SJSA1 (cell line): Measurements from ENCODE around the gene HEXIM2. TPM values are rescaled to one million over a fixed set of nuclear protein-coding genes. Genes with fewer than 3 reads are reported as not detected.
A peak's percentile ranks its signal among the peaks of the same experiment; 100 is the strongest.

Experiments
- DNase-seq, 2 experiments: peaks; one replicate each; pipeline ENCODE4 v3.0.0-alpha.2; 2015 to 2020; ENCODE audit warnings: low spot score in 2 of 2, low read depth in 1 of 2
- H3K27ac ChIP-seq: fragments of 250-450 bp; sonication (Bioruptor Pico); 2 replicates; pipeline ENCODE4 v1.5.1; 2020; ENCODE audit warnings: mild to moderate bottlenecking, moderate library complexity
- H3K27me3 ChIP-seq: fragments of 250-450 bp; sonication (Bioruptor Pico); replicated peaks from 2 replicates; pipeline ENCODE4 v1.5.1; 2020; ENCODE audit warnings: mild to moderate bottlenecking, moderate library complexity
- H3K36me3 ChIP-seq: fragments of 250-450 bp; sonication (Bioruptor Pico); 2 replicates; pipeline ENCODE4 v1.5.1; 2020; ENCODE audit warnings: mild to moderate bottlenecking
- H3K4me1 ChIP-seq: fragments of 250-450 bp; sonication (Bioruptor Pico); replicated peaks from 2 replicates; pipeline ENCODE4 v1.6.1; 2021; ENCODE audit warnings: mild to moderate bottlenecking
- H3K4me3 ChIP-seq: fragments of 250-450 bp; sonication (Bioruptor Pico); 2 replicates; pipeline ENCODE4 v1.5.1; 2020; ENCODE audit warnings: mild to moderate bottlenecking
- H3K9me3 ChIP-seq: fragments of 250-450 bp; sonication (Bioruptor Pico); replicated peaks from 2 replicates; pipeline ENCODE4 v1.5.1; 2020; ENCODE audit warnings: mild to moderate bottlenecking
- total RNA-seq: library from RNA; depleted of rRNA; stranded (reverse); fragments of >200 nt; shearing (Covaris generic); gene quantifications from 2 replicates; pipeline ENCODE4 v1.2.3, GENCODE V29; 2014; rRNA removed

Gene HEXIM2, protein sequence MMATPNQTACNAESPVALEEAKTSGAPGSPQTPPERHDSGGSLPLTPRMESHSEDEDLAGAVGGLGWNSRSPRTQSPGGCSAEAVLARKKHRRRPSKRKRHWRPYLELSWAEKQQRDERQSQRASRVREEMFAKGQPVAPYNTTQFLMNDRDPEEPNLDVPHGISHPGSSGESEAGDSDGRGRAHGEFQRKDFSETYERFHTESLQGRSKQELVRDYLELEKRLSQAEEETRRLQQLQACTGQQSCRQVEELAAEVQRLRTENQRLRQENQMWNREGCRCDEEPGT
- 8.0 and 10.0 TPM in 2 replicates for total RNA-seq

DNA sequence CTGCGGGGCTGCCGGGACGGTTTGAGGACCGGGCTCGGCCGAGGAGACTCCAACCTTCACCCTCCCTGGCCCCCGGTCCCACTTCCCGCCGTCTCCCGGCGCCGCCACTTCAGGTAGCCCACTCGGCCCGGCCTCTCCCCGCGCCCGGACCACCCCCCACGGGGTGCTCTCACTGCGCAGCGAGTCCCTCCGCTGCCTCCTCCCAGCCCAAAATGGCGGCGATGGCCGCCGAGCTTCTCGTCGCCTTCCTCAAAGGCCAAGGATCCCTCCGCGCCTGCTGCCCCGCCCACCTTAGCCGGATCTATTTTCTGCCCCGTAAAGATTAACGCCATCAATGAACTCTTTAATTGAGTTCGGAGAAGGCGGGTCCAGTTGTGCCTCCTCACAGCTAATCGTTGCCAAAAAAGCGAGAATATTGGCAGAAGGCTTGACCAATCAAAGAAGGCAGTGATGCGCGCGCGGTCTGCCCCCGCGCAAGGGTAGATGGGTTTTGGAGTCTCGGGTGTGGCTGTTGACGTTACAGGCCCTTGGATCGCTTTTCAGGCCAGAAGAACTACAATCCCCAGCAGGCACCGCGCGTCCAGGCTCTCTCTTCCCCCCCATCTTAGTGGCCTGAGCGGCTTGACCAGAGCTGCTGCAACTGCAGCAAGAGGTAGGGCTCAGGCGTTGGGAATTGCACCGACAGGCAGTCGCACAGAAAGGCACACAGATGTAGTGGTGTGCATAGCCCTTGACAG is at the start of gene HEXIM2:
Gene HEXIM2, plus strand, starts transcription at position 588 of the 737 bp plus-strand sequence. CDS start 919 bp downstream, outside the sequence.
- Histone ChIP-seq H3K4me1 (peaks cover 35% of the 10 kb centered on the region), H3K36me3 (peaks cover 20% of the 10 kb centered on the region), H3K4me3 (peak within 1 kb of the TSS; percentile 88), H3K9me3 (no peaks in the 10 kb centered on the region), H3K27me3 (no peaks in the 10 kb centered on the region), H3K27ac (peak within 1 kb of the TSS; percentile 98)
- peak; percentile 99 to 100 for DNase-seq

DNA sequence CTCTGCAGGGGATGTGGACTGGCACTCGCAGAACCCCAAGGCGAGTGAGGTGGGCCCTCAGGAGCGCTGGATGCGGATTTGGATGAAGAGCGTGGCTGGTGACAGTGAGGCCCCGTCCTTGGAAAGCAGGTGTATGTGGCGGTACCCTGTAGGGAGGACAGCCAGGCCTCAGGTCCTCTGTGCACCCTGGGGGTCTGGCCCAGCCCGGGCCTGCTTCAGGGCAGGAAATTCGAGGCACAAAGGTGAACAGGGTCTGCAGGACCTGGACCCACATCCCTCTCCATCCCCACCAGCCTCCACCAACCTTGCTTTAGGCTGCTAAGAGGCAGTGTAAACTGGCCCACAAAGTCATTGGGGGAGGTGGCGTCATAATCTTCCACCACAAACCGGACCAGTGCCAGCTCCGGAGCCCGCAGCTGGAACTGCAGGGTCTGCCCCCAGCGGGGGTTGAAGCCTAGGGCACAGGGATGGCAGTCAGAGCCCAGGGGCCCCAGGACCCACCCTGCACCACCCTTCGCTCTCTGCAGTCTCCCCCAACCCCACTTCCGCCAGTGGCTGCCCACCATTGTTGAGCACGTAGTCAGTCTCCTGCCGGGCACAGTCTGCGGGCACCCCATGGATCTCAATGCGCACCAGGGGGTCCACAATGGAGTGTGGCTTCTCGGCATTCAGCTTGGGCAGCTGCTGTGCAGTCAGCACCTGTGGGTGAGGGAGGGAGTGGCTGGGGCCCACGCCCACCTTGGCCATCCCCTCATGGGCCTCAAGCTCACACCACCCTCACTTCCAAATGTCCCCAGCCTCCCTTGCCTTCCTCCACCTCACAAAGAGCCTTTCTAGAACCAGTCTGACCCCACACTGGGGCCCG is 48.9 kb upstream of the HEXIM2 start:
- H3K27ac ChIP-seq = no peak overlapping the region
- peaks cover 41% of the 10 kb centered on the region for H3K36me3 ChIP-seq
- no peaks in the 10 kb centered on the region for H3K9me3 ChIP-seq
- DNase-seq = peak in 1 of 2 experiments; percentile 45
- no peak overlapping the region for H3K4me3 ChIP-seq
- H3K27me3 ChIP-seq = no peaks in the 10 kb centered on the region
- H3K4me1 ChIP-seq = no peaks in the 10 kb centered on the region

DNA sequence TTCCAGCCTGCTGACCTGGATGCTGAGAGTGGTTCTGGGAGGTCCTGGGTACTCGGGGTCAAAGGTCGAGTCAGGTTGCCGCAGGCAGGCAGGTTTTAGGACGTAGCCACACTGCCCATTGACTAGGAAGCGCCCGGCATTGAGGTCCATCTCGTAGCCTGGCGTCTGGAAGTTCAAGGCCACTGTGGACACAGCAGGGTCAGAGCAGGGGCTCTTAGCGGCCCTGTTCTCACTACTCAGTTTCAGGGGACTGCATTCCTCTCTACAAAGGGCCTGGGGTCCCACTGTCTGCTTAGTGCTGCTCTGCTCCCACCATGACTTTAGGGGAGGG is 48.3 kb upstream of the HEXIM2 start:
- Histone ChIP-seq H3K36me3 (peaks cover 41% of the 10 kb centered on the region), H3K27ac (no peak overlapping the region), H3K9me3 (no peaks in the 10 kb centered on the region), H3K27me3 (no peaks in the 10 kb centered on the region), H3K4me3 (no peak overlapping the region), H3K4me1 (no peaks in the 10 kb centered on the region)
- DNase-seq = peak in 1 of 2 experiments; percentile 43

DNA sequence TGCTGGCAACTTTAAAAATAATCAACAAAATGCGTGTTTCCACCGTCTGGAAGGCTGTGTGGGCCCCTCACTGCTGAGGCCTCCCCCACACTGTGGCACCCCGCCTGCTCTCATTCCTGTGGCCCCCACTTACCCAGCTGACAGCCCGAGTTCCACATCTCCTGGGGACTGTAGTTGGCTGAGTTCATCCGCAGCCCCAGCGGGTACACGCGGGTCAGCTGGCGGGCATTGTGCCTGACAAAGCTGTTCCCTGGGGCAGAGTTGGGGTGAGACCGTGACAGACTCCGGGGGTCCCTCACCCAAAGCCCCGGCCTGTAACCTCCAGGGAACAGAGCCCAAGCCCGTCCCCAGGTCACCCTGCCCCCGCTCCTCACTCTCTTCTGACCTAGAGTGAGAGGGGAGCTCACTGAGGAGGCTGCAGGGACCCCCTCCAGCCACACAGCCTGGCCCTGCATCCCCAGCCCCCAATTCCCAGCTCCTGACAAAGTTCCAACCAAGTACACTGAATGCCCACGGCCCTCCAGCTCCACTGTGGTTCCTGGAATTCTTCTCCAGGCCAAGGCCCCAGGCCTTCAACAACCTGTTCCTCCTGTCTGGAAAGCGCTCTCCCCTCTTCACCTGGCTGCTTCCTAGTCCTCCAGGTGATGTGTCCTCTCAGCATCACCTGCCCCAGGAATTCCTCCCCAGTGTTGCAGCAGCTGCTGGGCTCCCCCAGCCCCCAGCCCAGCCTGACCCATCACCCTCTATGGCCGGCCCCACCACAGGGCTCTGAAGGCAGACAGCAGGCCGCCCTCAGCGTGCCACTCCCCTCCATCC is 47.4 kb upstream of the HEXIM2 start:
- Histone ChIP-seq H3K36me3 (peaks cover 39% of the 10 kb centered on the region), H3K27ac (no peak overlapping the region), H3K4me1 (no peaks in the 10 kb centered on the region), H3K27me3 (no peaks in the 10 kb centered on the region), H3K9me3 (no peaks in the 10 kb centered on the region), H3K4me3 (no peak overlapping the region)
- DNase-seq = peak in 1 of 2 experiments; percentile 46

DNA sequence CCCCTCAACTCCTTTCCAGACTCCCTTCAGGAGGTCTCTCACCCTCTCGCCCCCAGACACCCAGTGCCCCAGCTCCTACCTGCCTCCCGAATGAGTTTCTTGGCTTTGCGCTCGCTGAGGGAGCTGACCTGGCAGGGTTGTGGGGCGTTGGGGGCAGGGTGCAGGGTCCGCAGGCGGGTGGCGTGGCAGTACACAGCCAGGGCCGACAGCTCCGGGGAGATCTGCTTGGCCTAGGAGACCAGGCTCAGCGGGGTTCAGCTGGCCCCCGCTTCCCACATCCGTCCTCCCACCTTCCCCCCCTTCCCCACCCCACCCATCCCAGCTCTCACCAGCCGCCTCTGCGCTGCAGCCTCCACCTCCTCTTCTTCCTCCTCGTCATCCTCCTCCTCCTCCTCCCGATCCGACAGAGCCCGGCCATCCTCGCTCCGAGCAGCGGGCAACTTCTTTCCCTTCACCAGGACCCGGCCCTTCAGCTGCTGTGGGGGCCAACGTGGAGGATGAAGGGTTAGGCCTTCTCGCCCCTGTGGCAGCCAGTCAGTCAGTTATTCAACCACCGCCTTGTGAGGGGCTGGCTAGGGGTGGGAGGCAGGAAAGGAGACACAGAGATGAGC is 46.6 kb upstream of the HEXIM2 start:
- H3K27me3 ChIP-seq = no peaks in the 10 kb centered on the region
- no peak overlapping the region for H3K4me3 ChIP-seq
- no peak for DNase-seq
- H3K4me1 ChIP-seq = no peaks in the 10 kb centered on the region
- peaks cover 36% of the 10 kb centered on the region for H3K36me3 ChIP-seq
- no peak overlapping the region for H3K27ac ChIP-seq
- H3K9me3 ChIP-seq = no peaks in the 10 kb centered on the region

DNA sequence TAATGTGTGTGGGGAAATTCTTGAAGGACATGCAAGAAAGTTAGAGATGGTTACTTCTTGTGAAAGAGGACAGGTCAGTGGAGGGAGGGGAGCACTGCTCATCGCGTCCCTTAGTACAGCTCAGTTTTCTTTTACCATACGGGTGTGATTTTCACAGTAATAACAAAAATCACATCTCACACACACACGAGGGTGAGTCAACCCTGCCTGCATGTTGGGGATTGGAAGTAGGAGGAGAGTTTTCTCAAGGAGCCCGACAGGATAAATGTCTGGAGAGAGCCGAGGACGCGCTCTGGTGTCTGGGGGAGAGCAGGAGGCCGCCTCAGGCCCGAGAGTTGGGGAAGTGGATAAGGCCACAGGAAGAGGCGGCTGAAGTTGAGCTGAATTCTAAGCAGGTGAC is 45.8 kb upstream of the HEXIM2 start:
- DNase-seq = no peak

DNA sequence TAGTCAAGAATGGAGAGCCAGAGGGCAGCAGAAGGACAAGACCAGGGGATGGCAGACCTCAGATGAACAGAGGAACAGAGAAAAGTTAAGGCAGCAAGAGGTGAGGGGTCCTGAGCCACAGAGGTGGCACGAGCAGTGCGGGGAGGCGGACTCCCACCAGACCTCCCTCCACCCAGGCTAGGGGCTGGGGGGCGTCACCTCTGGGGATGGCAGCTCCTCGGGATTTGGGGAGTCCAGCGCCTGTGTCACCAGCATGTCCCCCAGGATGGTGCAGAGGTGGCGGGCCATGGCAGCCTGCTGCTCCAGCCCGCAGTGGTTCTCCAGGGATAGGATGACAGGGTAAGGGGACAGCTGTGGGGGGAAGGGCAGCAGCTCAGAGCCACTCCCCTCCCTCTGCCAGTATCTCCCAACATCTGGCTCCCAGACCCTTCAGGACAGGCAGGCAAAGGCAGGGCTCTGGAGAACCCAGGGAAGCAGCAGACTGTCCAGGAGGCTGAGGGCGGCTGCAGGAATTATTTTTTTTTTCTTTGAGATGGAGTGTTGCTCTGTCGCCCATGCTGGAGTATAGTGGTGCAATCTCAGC is 45.1 kb upstream of the HEXIM2 start:
- Histone ChIP-seq H3K27me3 (no peaks in the 10 kb centered on the region), H3K36me3 (peaks cover 37% of the 10 kb centered on the region), H3K4me3 (no peak overlapping the region), H3K9me3 (no peaks in the 10 kb centered on the region), H3K27ac (no peak overlapping the region), H3K4me1 (no peaks in the 10 kb centered on the region)
- no peak for DNase-seq

More for the DNA sequence above, 45.8 kb upstream of the HEXIM2 start:
- Histone ChIP-seq H3K27ac (no peak overlapping the region), H3K9me3 (no peaks in the 10 kb centered on the region), H3K36me3 (peaks cover 37% of the 10 kb centered on the region), H3K27me3 (no peaks in the 10 kb centered on the region), H3K4me1 (no peaks in the 10 kb centered on the region), H3K4me3 (no peak overlapping the region)

DNA sequence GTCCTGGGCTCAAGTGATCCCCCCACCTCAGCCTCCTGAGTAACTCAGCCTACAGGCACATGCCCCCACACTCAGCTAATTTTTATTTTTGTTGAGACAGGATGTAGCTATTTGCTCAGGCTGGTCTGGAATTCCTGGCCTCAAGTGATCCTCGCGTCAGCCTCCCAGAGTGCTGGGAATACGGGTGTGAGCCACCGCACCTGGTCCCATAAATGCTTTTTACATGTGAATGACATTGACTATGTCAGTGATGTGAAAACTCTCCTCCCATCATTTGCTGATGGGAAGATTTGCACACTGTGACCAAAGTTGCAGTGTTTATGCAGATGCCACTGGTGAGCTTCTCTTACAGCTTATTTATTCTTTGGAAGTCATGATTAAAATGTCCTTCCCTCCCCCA is 44.3 kb upstream of the HEXIM2 start:
- no peaks in the 10 kb centered on the region for H3K27me3 ChIP-seq
- DNase-seq = no peak
- H3K4me3 ChIP-seq = no peak overlapping the region
- H3K27ac ChIP-seq = no peak overlapping the region
- H3K9me3 ChIP-seq = no peaks in the 10 kb centered on the region
- H3K36me3 ChIP-seq = peaks cover 33% of the 10 kb centered on the region
- peaks cover 3% of the 10 kb centered on the region for H3K4me1 ChIP-seq

DNA sequence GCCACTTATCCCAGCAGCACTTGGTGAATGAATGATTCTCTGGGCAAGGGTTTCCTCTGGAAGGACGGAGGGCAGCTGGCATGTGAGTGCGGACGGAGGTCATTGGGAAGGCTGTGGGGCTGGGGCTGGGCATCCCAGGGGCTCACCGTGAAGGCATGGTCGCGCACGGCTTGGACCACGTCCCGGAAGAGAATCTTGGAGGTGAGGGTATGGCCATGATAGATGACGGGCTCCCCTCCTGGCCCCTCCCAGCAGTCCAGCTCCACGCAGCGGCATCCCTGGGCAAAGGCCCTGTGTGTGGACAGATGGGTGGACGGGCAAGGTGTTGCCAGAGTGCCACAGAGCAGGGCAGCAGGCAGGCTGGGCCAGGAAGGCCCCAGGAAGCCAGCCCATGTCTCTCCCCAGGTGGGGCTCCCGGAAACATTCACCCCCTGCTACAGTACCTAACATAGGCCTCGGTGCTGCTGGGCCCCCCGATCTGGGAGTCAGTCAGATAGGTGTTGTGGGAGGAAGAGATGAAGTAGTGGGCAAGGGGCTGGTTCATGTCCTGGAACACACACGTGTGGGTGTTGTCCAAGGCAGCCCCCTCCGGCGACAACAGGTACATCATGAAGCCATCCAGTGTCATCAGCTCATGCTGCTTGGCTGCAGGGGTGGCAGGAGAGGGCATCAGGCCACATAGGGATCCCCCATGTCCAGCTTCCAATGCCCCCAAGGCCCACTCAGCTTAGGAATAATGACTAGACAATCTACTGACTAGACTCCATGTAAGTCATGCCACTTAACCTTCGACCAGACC is 43.6 kb upstream of the HEXIM2 start:
- Histone ChIP-seq H3K36me3 (peaks cover 29% of the 10 kb centered on the region), H3K4me1 (peaks cover 10% of the 10 kb centered on the region), H3K27me3 (no peaks in the 10 kb centered on the region), H3K9me3 (no peaks in the 10 kb centered on the region), H3K4me3 (no peak overlapping the region), H3K27ac (no peak overlapping the region)
- DNase-seq = peak in 1 of 2 experiments; percentile 45

DNA sequence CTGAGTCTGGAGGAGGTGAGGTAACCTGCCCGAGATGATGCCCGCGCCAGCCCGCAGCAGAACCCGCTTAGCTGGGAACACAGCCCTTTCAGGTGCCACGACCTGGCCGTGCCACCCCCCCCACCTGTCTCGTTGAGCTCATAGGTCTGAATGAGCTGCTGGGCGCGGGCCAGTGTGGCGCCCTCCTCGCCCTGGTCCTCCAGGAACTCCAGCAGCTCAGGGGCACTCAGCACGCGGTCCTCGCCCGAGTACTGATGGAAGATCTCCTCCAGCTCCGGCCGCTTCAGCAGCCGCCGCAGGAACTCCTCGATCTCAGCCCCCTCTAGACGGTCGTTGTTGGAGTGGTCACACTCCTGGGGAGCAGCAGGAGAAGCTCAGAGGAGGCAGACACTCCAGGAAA is 43.0 kb upstream of the HEXIM2 start:
- no peaks in the 10 kb centered on the region for H3K27me3 ChIP-seq
- H3K27ac ChIP-seq = no peak overlapping the region
- peak in 1 of 2 experiments; percentile 45 for DNase-seq
- H3K36me3 ChIP-seq = peaks cover 23% of the 10 kb centered on the region
- H3K4me1 ChIP-seq = peaks cover 17% of the 10 kb centered on the region
- no peak overlapping the region for H3K4me3 ChIP-seq
- no peaks in the 10 kb centered on the region for H3K9me3 ChIP-seq

DNA sequence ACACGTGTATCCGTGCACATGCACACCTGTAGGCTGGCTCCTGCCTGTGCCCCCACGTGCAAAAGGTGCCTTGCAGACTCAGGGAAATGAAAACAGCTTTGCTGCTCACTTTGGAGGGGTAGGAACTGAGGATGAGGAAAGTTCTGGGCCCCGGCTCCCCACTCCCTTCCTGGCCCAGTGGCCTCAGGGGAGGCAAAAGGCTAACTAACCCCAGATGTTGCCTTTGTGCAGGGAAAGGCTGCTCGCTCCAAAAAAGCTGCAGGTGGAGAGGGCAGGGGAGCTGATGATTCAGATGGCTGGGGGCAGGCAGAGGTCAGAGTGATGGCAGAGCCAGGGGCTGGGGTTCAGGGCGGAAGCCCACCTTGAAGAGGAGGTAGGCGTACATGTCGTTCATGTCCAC is 41.7 kb upstream of the HEXIM2 start:
- Histone ChIP-seq H3K27ac (no peak overlapping the region), H3K4me3 (no peak overlapping the region), H3K36me3 (peaks cover 20% of the 10 kb centered on the region)

DNA sequence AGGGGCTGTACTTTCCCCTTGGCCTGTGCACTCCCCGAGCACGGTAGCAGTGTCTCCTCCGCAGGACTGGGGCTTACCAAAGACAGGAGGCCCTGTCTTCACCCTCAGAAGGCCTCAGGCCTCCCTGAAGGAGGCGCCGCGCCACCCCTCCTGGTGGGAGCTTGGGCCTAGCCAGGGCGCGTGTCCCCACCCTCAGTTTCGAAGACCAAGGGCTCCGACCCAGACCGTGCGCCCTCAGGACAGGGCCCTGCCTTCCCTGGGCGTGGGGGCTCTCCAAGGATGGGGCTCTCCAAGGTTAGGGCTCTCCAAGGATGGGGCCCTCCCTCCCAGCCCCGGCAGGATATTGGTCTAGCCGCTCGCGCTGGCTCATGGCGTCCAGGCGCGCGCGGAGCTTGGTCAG is 41.1 kb upstream of the HEXIM2 start:
- DNase-seq = no peak
- H3K27me3 ChIP-seq = no peaks in the 10 kb centered on the region
- no peak overlapping the region for H3K27ac ChIP-seq
- H3K9me3 ChIP-seq = no peaks in the 10 kb centered on the region
- H3K4me1 ChIP-seq = peaks cover 31% of the 10 kb centered on the region
- H3K36me3 ChIP-seq = peaks cover 20% of the 10 kb centered on the region
- no peak overlapping the region for H3K4me3 ChIP-seq

More for the DNA sequence above, 41.7 kb upstream of the HEXIM2 start:
- Histone ChIP-seq H3K9me3 (no peaks in the 10 kb centered on the region), H3K4me1 (peaks cover 29% of the 10 kb centered on the region), H3K27me3 (no peaks in the 10 kb centered on the region)
- no peak for DNase-seq
